ENCODE measurements around the gene EGLN3. TPM values are rescaled to one million over a fixed set of nuclear protein-coding genes. Genes with fewer than 3 reads are reported as not detected.

The EGLN3 gene
- total and polyA plus RNA-seq, 10 of the 15 experiments (the other 5 are each of a cell fraction or from before 2014, with no cell fraction given): 0.42 to 8.1 (median 2.0) TPM

DNA sequence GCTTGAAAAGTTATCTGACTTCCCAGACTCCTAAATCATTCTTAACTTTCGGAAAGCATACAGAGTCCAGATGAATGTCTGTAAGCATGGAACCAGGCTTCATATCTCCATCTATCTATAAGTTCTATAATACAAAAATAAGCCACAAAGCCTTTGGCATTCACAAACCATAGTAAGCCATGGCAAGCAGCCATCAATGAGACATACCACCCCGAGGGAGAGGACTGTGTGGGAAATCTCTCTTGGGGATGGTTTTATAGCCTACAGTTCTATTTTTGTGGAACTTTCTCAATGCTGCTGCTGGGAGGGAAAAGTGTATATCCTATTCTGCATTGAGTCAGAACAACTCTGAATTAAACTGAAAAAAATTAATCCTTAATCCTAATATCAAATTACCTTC is 20.4 kb downstream of the EGLN3 start:
- intact Hi-C loops (cut with micrococcal nuclease; ENCODE audit: unreplicated experiment): no loop called here
- BruUV-seq (replicated peaks): no TSS peak
- SMC1A ChIA-PET (ENCODE audit: uncharacterized antibody, unreplicated experiment): interaction anchor here (0.7 to 3.0 kb wide), 3 partner anchors 17 to 168 kb away, joined by 3 to 17 read pairs (median 6); no protein-coding TSS in a partner anchor
- DNase-seq (ENCODE audit: low read depth, low spot score): no peak
- no peak overlapping the region for H3K4me2 ChIP-seq (ENCODE audit: control insufficient read depth, insufficient read depth)
- no peak overlapping the region for H3K27ac ChIP-seq (ENCODE audit: control insufficient read depth, insufficient read depth)
- CTCF ChIA-PET: no interaction called here
- H3K9ac ChIP-seq (ENCODE audit: control insufficient read depth, insufficient read depth, low read length): no peak overlapping the region
- RAD21 ChIA-PET (ENCODE audit: unreplicated experiment): no interaction called here
- no peak overlapping the region for H3K4me3 ChIP-seq
- ATAC-seq: no peak
- POLR2A ChIA-PET: no interaction called here
- FAIRE-seq: no peak
- no peak for TF ChIP-seq NFIC (IDR thresholded peaks at IDR 0.05; ENCODE audit: low read depth, low read length)
- no peak for TF ChIP-seq GATAD2B (conservative IDR thresholded peaks at IDR 0.05; ENCODE audit: low read depth)
- no peak for TF ChIP-seq NR2F1 (conservative IDR thresholded peaks at IDR 0.05)
- no peak for TF ChIP-seq EGR1 (IDR thresholded peaks at IDR 0.05; ENCODE audit: borderline replicate concordance in 1 of 2, low read depth in 2 of 2, low read length in 2 of 2)
- TF ChIP-seq FOXM1 (IDR thresholded peaks at IDR 0.05; ENCODE audit: low read depth, low read length): no peak
- no peak for TF ChIP-seq YY1 (IDR thresholded peaks at IDR 0.05; ENCODE audit: low read depth, low read length)
- TF ChIP-seq, protein P1, sequence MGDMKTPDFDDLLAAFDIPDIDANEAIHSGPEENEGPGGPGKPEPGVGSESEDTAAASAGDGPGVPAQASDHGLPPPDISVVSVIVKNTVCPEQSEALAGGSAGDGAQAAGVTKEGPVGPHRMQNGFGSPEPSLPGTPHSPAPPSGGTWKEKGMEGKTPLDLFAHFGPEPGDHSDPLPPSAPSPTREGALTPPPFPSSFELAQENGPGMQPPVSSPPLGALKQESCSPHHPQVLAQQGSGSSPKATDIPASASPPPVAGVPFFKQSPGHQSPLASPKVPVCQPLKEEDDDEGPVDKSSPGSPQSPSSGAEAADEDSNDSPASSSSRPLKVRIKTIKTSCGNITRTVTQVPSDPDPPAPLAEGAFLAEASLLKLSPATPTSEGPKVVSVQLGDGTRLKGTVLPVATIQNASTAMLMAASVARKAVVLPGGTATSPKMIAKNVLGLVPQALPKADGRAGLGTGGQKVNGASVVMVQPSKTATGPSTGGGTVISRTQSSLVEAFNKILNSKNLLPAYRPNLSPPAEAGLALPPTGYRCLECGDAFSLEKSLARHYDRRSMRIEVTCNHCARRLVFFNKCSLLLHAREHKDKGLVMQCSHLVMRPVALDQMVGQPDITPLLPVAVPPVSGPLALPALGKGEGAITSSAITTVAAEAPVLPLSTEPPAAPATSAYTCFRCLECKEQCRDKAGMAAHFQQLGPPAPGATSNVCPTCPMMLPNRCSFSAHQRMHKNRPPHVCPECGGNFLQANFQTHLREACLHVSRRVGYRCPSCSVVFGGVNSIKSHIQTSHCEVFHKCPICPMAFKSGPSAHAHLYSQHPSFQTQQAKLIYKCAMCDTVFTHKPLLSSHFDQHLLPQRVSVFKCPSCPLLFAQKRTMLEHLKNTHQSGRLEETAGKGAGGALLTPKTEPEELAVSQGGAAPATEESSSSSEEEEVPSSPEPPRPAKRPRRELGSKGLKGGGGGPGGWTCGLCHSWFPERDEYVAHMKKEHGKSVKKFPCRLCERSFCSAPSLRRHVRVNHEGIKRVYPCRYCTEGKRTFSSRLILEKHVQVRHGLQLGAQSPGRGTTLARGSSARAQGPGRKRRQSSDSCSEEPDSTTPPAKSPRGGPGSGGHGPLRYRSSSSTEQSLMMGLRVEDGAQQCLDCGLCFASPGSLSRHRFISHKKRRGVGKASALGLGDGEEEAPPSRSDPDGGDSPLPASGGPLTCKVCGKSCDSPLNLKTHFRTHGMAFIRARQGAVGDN (IDR thresholded peaks at IDR 0.05): no peak
- TF ChIP-seq RFX5 (IDR thresholded peaks at IDR 0.05; ENCODE audit: low read depth, low read length): no peak
- H3K27me3 ChIP-seq (replicated peaks in 1 of 2; ENCODE audit: control insufficient read depth in 2 of 2, insufficient read depth in 2 of 2, low read length in 1 of 2): no peaks in the 10 kb centered on the region
- no peaks in the 10 kb centered on the region for H3K79me2 ChIP-seq (ENCODE audit: control insufficient read depth, insufficient read depth, low read length)
- WGBS (ENCODE audit: insufficient coverage, insufficient replicate concordance, low lambda C conversion rate, missing lambda C conversion rate): 0% methylated on average over 2 of the region's 2 CpGs
- in situ Hi-C loops (cut with MboI): no loop called here
- no peaks in the 10 kb centered on the region for H3K36me3 ChIP-seq (ENCODE audit: control insufficient read depth in 2 of 2, insufficient read depth in 2 of 2, low read length in 1 of 2)
- H2AFZ ChIP-seq (ENCODE audit: control insufficient read depth, low read depth, low read length): no peak overlapping the region
- no peaks in the 10 kb centered on the region for H3K4me1 ChIP-seq (ENCODE audit: control insufficient read depth, insufficient read depth, low read length)
- H3K9me3 ChIP-seq (replicated peaks; ENCODE audit: control insufficient read depth, insufficient read depth, low read length): no peaks in the 10 kb centered on the region; the same call in 2 of the 3 replicates
- H4K20me1 ChIP-seq (ENCODE audit: control insufficient read depth, insufficient read depth): no peaks in the 10 kb centered on the region

All from GM12878 (cell line).